GM20431 (cell line): Measurements from ENCODE around the gene TECRL.

Source experiments
- in situ Hi-C: fragments of 300-500 bp; cut with MseI, MboI; formaldehyde crosslinking; loops from one replicate; pipeline ENCODE4 v1.15.0; 2020; ENCODE audit warnings: low sequenced_read_pairs; ENCODE audit not compliant: unreplicated experiment

TECRL gene, protein sequence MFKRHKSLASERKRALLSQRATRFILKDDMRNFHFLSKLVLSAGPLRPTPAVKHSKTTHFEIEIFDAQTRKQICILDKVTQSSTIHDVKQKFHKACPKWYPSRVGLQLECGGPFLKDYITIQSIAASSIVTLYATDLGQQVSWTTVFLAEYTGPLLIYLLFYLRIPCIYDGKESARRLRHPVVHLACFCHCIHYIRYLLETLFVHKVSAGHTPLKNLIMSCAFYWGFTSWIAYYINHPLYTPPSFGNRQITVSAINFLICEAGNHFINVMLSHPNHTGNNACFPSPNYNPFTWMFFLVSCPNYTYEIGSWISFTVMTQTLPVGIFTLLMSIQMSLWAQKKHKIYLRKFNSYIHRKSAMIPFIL

GRCh38 chr4:64409300-64409699 lies at the start of gene TECRL:
TSS of gene TECRL (minus strand) at chr4:64409450. CDS start at chr4:64409351, 99 bp downstream.
- in situ Hi-C loops, result no loop called here

GRCh38 chr4:64432674-64433073 lies 23.4 kb upstream of the TECRL start:
- in situ Hi-C loops, result no loop called here

- in situ Hi-C loops, result no loop called here
Measured at GRCh38 chr4:64430933-64431332, 21.7 kb upstream of the TECRL start.

DNA sequence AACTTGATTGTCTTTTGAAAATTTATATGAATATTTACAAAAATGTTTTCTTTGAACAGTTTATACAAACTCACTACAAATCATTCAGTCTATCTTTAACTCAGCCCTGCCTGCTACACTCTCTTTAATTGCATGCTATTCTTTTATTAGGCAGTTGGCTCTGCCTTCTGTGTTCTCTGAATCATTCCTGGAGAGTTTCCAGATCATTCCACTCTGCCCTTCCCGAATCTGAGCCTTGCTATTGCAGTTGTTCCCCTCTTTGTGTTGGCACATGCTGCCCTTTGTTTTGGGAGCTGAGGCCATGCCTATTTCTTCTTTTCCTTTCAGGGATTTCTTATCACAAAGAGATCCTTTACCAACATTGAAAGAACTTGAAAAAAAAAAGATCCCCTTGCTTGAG lies 8.7 kb upstream of the TECRL start:
- in situ Hi-C loops, result no loop called here

GRCh38 chr4:64407000-64407399 lies 2.2 kb downstream of the TECRL start:
- in situ Hi-C loops, result no loop called here

DNA sequence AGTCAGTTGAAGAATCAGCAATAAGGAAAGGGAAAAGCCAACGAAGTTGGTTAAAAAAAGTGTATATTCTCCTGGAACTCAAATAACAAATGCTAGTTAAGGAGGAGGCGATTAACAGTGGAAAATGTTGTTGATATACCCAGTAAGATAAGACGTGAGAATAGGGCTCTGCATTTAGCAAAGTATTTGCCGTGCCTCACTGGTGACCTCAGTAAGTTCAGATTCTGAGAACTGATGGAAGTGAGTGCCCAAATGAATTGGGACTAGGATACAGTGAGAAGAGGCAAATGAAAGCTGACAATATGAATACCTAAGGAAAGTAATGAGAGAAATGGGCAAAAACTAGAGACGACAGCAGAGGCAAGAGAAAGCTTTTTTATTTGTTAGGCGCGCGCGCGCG lies 3.5 kb downstream of the TECRL start:
- in situ Hi-C loops, result no loop called here

DNA sequence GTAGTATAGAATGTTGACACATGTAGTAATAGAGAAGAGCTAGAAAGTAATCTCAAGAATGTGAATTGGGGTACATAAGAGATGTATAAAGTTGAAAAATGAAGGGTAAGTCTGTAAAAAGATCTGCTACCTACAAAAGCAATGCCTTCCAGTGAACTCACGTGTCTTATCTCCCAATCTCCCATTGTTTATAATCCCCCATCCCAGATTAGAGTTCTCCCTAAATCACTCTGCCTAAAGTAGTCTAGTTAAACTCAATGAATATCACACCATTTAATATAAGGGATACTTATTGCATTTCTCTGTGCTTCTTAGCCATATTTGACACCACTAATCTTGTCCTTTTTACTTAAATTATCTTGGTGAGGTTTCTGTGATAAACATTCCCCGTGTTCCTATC lies 6.6 kb downstream of the TECRL start:
- in situ Hi-C loops, result no loop called here

DNA sequence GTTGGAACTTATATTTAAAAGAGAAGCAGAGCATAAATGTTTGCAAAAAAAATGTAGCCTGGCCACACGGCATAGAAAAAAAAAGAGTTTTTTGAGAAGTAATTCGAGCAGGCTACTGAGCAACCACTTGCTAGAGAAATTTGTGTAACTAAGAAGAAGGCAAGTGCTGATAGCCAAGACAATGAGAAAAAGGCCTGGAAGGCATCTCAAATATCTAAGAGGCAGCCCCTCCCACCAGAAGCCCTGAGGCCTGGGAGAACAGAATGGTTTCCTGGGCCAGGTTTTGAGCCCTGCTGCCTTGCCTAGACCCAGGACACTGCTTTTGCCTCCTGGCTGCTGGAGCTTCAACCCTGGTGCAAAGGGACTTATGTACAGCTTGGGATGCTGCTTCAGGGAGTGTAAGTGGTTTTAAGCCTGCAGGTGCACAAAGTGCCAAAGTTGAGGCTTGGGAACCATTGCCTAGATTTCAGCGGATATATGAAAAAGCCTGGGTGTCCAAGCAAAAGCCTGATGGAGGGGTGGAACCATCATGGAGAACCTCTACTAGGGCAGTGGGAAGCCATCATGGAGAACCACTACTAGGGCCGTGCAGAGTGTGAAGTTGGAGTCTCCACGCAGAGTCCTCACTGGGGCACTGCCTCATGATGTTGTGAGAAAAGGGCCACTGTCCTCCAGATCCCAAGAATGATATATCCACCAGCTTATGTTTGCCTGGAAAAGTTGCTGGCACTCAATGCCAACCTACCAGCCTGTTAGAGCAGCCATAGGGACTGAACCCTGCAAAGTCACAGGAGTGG lies 9.7 kb downstream of the TECRL start:
- in situ Hi-C loops, result no loop called here

DNA sequence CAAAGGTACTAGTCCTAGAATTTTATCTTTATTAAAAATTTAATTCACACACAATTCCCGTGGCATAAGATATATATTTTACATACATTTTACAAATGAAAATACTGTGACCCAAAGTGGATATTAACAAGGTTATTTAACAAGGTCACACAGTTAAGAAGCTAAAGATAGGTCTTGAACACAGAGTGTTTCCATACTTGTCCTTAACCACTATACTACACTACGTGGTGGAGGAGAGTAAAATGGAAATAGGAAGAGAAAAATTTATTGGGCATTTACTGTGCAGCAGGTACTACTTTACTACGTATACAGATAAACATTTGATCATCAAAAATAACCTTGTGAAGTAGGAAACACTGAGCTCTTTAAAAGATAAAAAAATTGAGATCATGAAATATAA lies 14.8 kb downstream of the TECRL start:
- in situ Hi-C loops, result no loop called here

DNA sequence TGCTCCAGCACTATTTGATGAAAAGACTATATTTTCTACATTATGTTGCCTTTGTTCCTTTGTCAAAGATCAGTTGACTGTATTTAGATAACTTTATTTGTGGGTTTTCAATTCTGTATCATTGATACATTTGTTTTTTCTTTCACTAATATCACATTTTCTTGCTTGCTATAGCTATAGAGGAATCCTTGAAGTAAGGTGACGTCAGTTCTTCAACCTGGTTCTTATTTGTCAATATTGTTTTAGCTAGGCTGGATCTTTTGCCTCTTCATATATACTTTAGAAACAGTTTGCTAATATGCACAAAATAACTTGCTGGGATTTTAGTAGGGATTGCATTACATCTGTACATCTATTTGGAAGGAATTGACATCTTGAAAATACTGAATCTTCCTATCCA lies 21.0 kb downstream of the TECRL start:
- in situ Hi-C loops, result no loop called here

GRCh38 chr4:64385220-64385619 lies 24.0 kb downstream of the TECRL start:
- in situ Hi-C loops, result no loop called here

DNA sequence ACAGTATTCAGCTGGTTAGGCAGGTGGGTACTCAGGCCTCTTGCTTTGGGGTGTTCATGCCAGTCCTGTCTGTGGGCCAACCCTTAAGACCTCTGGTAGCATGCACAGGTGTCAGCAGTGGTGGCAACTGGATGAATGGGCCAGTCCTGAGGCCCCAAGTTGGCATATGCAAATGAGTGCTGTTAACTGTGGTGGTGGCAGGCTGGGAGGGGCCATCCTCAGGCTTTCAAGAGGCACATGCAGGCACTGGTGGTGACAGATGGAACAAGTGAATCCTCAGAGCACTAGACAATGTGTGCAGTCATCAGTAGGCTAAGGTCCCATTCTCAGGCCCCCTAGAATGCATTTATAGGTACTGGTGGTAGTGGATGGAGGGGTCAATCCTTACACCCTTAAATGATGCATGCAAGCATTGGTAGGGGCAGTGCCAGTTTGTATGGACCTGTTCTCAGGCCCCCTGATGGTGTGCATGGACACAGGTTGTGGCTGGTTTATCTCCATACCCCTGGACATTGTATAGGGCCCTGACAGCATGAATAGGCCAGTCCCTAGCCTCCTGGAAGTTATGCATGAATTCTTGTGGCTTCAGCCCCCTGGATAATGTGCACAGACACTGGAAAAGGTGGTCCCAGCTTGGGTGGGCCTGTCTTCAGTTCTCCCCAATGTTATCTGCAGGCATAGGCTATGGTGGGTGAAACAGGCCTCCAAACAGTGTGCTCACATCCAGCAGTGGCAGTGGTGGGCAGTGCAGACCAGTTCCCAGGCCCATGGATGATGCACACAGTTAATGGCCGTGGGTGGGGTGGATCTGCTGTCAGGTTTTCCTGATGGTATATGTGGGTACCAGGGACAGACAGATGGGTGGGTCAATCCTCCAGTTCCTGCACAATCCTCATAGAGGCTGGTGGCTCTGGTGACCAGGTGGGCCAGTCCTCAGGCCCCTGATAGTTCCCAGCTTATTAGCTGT lies 24.7 kb downstream of the TECRL start:
- in situ Hi-C loops, result no loop called here

- in situ Hi-C loops, result no loop called here
Measured at GRCh38 chr4:64368741-64369140, 40.5 kb downstream of the TECRL start.

- in situ Hi-C loops, result no loop called here
Measured at GRCh38 chr4:64361399-64361740, 47.9 kb downstream of the TECRL start.

DNA sequence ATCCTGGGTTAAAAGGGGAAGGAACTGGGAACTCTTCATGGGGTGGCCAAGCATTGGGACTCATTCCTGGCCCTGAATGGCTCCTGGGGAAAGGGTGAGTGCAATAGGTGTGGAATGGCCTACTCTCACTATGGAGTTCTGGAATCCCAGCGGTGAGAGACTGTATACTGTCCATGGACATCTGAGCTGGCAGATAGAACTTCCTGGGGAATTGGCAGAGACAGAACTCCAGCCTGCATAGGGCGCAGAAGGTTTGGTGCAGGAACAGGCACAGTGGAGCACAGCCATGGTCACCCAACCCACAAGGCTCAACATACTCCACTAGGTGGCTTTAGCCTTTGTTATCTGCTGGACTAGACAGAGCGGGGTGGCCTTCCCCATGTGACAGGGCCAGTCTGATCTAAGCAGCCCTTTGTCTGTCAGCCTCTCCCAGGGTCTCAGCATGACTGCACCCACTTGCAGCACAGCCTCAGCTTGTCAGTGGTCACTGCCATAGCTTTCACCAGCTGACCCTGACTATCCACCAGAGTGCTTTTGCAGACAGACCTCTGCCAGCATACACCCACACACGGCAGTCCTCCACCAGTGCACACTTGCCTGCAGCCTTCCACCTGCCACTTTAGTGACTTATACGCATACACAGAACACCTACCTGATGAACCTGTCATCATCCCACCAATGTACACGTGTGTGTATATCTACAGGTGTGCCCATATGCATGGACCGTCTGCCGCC lies 48.4 kb downstream of the TECRL start:
- in situ Hi-C loops, result no loop called here

DNA sequence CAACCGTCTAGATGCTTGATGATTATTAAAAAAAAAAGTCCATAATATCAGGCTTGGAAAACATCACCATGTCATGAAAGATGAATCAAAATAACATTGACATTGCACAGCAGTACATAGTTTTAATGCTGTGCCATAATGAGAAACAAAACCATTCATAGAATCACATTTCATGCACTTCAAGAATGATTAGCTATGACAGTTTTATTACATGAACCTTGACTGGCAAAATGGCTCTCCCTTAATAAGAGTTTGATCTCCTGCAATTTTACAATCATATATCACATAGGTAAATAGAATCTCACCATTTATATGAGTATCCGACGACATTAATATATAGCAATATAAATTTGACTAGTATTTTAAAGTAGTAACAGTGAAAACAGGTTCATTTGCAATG lies 49.8 kb downstream of the TECRL start:
- in situ Hi-C loops, result no loop called here

DNA sequence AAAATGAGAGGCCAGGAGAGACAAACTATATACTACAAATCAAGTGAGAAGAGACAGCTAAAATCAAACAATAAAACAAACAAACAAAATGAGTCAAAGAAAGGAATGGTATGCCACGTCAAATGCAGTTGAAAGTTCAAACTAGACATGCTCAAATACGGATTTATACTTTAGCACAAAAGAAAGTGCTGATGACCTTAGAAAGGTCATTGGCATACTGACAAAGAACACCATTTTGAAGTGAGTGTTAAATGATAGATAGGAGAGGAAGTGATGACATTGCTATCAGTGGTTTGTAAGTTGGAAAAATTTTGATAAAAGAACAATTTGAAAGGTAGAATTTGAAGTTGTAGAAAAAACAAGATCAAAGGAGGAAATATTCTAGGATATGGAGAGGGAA lies 55.3 kb downstream of the TECRL start:
- in situ Hi-C loops, result no loop called here

DNA sequence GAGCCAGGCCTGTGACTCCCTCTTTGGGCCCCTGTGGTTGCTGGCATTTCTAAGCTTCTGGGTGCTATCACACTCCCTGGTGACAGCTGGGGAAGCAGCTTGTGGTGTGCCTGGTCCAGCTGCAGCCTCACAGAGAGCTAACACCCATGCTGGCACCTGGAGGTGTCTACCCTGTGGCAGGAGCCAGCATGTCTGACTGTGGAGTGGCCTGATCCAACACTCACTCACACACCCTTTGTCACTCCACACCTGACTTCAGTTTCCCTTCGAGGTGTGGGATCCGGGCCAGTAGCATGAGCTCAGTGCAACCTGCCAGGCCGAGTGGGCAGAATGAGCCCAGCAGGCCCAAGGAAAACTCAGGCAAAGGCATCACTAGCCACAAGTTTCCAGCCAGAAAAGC lies 67.5 kb downstream of the TECRL start:
- in situ Hi-C loops, result no loop called here

DNA sequence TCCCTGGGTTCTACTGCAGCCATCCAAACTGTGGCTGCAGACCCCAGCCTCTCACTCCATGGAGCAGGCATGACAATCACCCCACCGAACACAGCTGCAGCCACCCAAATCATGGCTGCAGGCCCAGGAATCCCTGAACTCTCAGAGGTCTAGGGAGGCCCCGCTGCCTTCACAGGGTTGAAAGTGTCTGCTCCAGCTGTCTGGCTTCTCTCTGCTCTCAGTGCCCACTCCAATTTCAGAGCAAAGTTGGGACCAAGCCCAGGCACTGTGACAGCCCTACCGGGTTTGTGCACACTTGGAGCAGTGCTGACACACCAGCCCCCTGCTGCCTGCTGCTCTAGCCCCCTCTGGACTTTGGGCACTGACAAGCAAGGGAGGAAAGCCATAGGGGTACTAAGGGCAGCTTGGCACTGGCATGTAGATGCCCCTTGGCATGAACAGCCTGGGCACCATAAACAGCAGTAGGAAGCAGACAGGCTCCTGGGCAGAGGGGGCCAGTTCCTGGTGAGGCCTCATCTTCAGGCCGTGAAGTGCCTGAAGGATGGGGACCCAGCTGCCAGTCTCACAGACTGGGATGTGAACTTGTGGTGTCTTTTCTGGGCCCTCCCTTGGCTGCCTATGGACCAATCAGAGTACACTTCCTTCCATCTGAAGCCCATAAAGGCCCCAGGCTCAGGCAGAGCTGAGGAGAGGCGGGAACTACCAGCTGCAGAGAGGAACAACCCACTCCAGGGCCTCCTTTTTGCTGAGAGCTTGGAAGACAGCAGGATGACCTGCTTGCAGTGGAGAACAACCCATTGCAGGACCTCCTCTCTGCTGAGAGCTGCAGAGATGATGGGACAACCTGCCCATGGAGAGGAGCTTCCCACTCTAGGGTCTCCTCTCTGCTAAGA lies 68.8 kb downstream of the TECRL start:
- in situ Hi-C loops, result no loop called here
